Panc1 (cell line): Measurements from ENCODE around the gene RALGPS2. TPM values are rescaled to one million over a fixed set of nuclear protein-coding genes. Genes with fewer than 3 reads are reported as not detected.

ENCODE experiments used
- ATAC-seq: fragments of 200-7000 bp; cut with Tn5 transposase; 2 replicates; pipeline ENCODE4 v1.9.1; 2020; ENCODE audit warnings: mild to moderate bottlenecking, moderate library complexity
- BruUV-seq: library from RNA; stranded (reverse); fragments of 400-500 nt; replicated peaks from 2 replicates; lab custom pipeline; 2021; lab: Mats Ljungman, UMichigan
- CTCF ChIA-PET: fragments of 300-600 bp; sonication (Branson Sonifier 250); formaldehyde crosslinking; loops from one replicate; lab custom pipeline; 2022; ENCODE audit warnings: antibody characterized with exemption; lab: Charles Lee
- POLR2A ChIA-PET: fragments of 300-600 bp; sonication (Branson Sonifier 250); formaldehyde crosslinking; loops from one replicate; lab custom pipeline; 2022; ENCODE audit warnings: antibody characterized with exemption; lab: Charles Lee
- DNase-seq: peaks from one replicate; pipeline ENCODE4 v3.0.0-alpha.2; 2010; ENCODE audit warnings: low read depth, low spot score
- H3K27ac ChIP-seq: 2 replicates; pipeline ENCODE4 v1.5.1; 2011; ENCODE audit warnings: mild to moderate bottlenecking, low read length, inconsistent platforms
- H3K27me3 ChIP-seq: fragments of 200-500 bp; sonication (Bioruptor generic); 2 replicates; pipeline ENCODE4 v1.6.0; 2014; ENCODE audit warnings: low read length, inconsistent platforms; ENCODE audit not compliant: control insufficient read depth, insufficient read depth
- H3K36me3 ChIP-seq: fragments of 200-500 bp; sonication (Bioruptor generic); 2 replicates; pipeline ENCODE4 v1.5.1; 2014; ENCODE audit warnings: inconsistent platforms, mild to moderate bottlenecking, low read length, moderate library complexity; ENCODE audit not compliant: control insufficient read depth, insufficient read depth
- H3K4me1 ChIP-seq: 2 replicates; pipeline ENCODE4 v1.5.1; 2011; ENCODE audit warnings: inconsistent platforms, mild to moderate bottlenecking, low read length, moderate library complexity; ENCODE audit not compliant: control insufficient read depth, insufficient read depth
- H3K4me3 ChIP-seq, 2 experiments: 2 replicates each; pipeline ENCODE4 v1.5.1; 2011 to 2012; ENCODE audit warnings: low read depth in 2 of 2, low read length in 2 of 2, mild to moderate bottlenecking in 2 of 2, inconsistent platforms in 1 of 2, moderate library complexity in 1 of 2
- H3K9me3 ChIP-seq: fragments of 200-500 bp; sonication (Bioruptor generic); 2 replicates; pipeline ENCODE4 v1.5.1; 2014; ENCODE audit warnings: low read depth, mild to moderate bottlenecking, inconsistent platforms, low read length, moderate library complexity; ENCODE audit not compliant: control insufficient read depth, insufficient read depth
- POLR2AphosphoS5 ChIP-seq: IDR thresholded peaks from 2 replicates; pipeline ENCODE4 v1.6.1; 2012; ENCODE audit warnings: mild to moderate bottlenecking, low read depth, low read length, moderate library complexity
- SIN3A ChIP-seq: IDR thresholded peaks from 2 replicates; pipeline ENCODE4 v1.6.1; 2012; ENCODE audit warnings: low read depth, mild to moderate bottlenecking, low read length, moderate library complexity, borderline replicate concordance; ENCODE audit not compliant: insufficient read depth
- TCF7L2 ChIP-seq: IDR thresholded peaks from 2 replicates; pipeline ENCODE4 v1.6.1; 2011; ENCODE audit warnings: mild to moderate bottlenecking, low read depth, low read length, inconsistent platforms
- in situ Hi-C: cut with HindIII; loops from 2 replicates; pipeline ENCODE4 v1.10.0; 2016; ENCODE audit warnings: low sequenced_read_pairs, low pct_unique_long_range_greater_than_20kb
- intact Hi-C: fragments of 100-400 bp; cut with micrococcal nuclease; formaldehyde crosslinking; loops from one replicate; pipeline ENCODE4 v1.10.0; 2022; ENCODE audit not compliant: unreplicated experiment
- total RNA-seq: library from RNA; stranded (reverse); gene quantifications from one replicate; pipeline ENCODE4 v1.2.1, GENCODE V29; 2021; ENCODE audit not compliant: unreplicated experiment
- TF ChIP-seq, protein P1 (sequence below): fragments of 450-650 bp; IDR thresholded peaks from 2 replicates; pipeline ENCODE4 v1.5.1; 2017; ENCODE audit warnings: mild to moderate bottlenecking
- TF ChIP-seq, protein P2 (sequence below), 2 experiments: IDR thresholded peaks; 2 replicates each; pipeline ENCODE4 v1.6.1; 2011 to 2012; ENCODE audit warnings: low read depth in 2 of 2, control low read depth in 1 of 2, low read length in 1 of 2, mild to moderate bottlenecking in 1 of 2, moderate library complexity in 1 of 2; ENCODE audit not compliant: insufficient read depth in 1 of 2

The RALGPS2 gene
- total RNA-seq, 1 experiment from 2014 or later = 5.4 TPM

DNA sequence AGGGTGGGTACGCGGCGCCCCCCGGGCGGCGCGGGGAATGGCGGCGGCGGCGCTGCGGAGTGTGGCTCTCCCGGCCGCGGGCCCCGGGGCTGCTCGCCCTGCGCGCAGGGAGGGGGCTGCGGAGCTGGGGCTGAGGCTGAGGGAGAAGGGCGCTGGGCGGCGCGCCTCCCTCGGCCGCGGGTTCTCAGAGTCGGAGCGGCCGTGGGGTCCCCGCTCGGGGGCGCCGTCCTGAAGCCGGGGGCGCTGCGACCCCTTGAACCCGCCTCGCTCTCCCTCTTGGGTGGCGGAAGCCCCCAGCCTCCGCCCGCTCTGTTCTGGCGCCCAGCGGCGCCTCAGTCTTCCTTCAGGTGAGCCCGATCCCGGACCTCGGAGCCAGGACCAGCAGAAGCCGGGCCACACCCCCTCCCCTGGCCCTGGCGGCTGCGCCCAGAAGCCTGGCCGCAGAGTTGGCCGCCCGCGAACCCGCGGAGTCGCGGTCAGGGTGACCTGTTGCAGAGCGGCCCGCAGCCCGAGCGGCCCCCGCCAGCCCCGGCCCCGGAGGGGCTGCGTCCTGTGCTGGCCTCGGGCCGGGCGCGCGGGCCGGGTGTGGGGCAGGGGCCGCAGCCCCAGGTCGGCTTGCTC lies 532 bp downstream of the RALGPS2 start:
- H3K36me3 ChIP-seq = peaks cover 2% of the 10 kb centered on the region; the same call in 1 of the 2 replicates
- BruUV-seq = no TSS peak
- TF ChIP-seq, protein P1, sequence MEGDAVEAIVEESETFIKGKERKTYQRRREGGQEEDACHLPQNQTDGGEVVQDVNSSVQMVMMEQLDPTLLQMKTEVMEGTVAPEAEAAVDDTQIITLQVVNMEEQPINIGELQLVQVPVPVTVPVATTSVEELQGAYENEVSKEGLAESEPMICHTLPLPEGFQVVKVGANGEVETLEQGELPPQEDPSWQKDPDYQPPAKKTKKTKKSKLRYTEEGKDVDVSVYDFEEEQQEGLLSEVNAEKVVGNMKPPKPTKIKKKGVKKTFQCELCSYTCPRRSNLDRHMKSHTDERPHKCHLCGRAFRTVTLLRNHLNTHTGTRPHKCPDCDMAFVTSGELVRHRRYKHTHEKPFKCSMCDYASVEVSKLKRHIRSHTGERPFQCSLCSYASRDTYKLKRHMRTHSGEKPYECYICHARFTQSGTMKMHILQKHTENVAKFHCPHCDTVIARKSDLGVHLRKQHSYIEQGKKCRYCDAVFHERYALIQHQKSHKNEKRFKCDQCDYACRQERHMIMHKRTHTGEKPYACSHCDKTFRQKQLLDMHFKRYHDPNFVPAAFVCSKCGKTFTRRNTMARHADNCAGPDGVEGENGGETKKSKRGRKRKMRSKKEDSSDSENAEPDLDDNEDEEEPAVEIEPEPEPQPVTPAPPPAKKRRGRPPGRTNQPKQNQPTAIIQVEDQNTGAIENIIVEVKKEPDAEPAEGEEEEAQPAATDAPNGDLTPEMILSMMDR = peak; percentile 30
- no peak for TF ChIP-seq TCF7L2
- peaks cover 28% of the 10 kb centered on the region for H3K27me3 ChIP-seq
- DNase-seq = no peak
- ChIA-PET POLR2A (no interaction called here), CTCF (interaction anchor here (1.1 kb wide), 1 partner anchor 183 kb away, joined by 3 read pairs; no protein-coding TSS in a partner anchor)
- H3K4me1 ChIP-seq = 0 out of 2 replicates have a peak, but pooled peaks cover 7% of the 10 kb centered on the region
- H3K27ac ChIP-seq = no peak overlapping the region
- no peaks in the 10 kb centered on the region for H3K9me3 ChIP-seq
- intact Hi-C loops (no loop called here), in situ Hi-C loops (no loop called here)
- H3K4me3 ChIP-seq = peak overlapping the region; percentile 58 to 71
- ATAC-seq = peak; percentile 83

DNA sequence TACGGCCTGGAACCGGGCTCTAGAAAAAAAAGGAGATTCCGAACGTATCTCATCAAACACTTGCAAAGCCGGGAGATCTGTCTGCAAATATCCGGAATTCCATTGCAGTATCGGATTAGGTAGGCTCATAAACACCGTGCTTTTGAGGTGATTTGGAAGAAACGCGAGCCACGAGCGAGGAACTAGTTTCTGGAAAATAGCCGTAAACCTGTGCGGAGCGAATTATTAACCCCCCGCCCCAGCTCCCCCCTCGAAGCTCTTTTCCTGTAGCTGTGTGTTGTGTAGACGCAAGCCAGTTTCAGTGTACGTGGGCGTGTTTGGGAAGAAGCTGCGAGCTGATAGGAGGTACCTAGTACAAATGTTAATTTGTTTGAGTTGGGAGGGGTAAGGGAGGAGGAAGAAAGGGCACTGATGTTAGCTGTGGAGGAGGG lies 1.1 kb downstream of the RALGPS2 start:
- H3K27ac ChIP-seq = no peak overlapping the region
- TF ChIP-seq POLR2AphosphoS5 (no peak), TCF7L2 (no peak), SIN3A (no peak)
- TF ChIP-seq, protein P2, sequence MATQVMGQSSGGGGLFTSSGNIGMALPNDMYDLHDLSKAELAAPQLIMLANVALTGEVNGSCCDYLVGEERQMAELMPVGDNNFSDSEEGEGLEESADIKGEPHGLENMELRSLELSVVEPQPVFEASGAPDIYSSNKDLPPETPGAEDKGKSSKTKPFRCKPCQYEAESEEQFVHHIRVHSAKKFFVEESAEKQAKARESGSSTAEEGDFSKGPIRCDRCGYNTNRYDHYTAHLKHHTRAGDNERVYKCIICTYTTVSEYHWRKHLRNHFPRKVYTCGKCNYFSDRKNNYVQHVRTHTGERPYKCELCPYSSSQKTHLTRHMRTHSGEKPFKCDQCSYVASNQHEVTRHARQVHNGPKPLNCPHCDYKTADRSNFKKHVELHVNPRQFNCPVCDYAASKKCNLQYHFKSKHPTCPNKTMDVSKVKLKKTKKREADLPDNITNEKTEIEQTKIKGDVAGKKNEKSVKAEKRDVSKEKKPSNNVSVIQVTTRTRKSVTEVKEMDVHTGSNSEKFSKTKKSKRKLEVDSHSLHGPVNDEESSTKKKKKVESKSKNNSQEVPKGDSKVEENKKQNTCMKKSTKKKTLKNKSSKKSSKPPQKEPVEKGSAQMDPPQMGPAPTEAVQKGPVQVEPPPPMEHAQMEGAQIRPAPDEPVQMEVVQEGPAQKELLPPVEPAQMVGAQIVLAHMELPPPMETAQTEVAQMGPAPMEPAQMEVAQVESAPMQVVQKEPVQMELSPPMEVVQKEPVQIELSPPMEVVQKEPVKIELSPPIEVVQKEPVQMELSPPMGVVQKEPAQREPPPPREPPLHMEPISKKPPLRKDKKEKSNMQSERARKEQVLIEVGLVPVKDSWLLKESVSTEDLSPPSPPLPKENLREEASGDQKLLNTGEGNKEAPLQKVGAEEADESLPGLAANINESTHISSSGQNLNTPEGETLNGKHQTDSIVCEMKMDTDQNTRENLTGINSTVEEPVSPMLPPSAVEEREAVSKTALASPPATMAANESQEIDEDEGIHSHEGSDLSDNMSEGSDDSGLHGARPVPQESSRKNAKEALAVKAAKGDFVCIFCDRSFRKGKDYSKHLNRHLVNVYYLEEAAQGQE (IDR thresholded peaks at IDR 0.05; ENCODE audit: insufficient read depth in 1 of 2, low read depth in 2 of 2, low read length in 1 of 2) = no peak
- TF ChIP-seq, protein P1 = no peak
- peaks cover 2% of the 10 kb centered on the region; the same call in 1 of the 2 replicates for H3K36me3 ChIP-seq
- H3K27me3 ChIP-seq = peaks cover 28% of the 10 kb centered on the region
- POLR2A ChIA-PET = interaction anchor here (0.6 to 0.7 kb wide), 2 partner anchors 14 to 140 kb away, joined by 3 to 5 read pairs; no protein-coding TSS in a partner anchor
- intact Hi-C loops = no loop called here
- BruUV-seq = no TSS peak
- ATAC-seq (peak; percentile 82), DNase-seq (peak; percentile 30)
- H3K9me3 ChIP-seq = no peaks in the 10 kb centered on the region
- H3K4me3 ChIP-seq = peak overlapping the region; percentile 58 to 71
- 0 out of 2 replicates have a peak, but pooled peaks cover 7% of the 10 kb centered on the region for H3K4me1 ChIP-seq
- CTCF ChIA-PET = interaction anchor here (0.6 to 1.1 kb wide), 3 partner anchors 28 to 417 kb away, joined by 3 to 7 read pairs (median 4); no protein-coding TSS in a partner anchor
- in situ Hi-C loops = no loop called here
